WI38 (cell line): ENCODE results near the gene EHD4.

ENCODE experiments used
- H3K4me3 ChIP-seq: 2 replicates; pipeline ENCODE4 v1.5.1; 2011; ENCODE audit warnings: low read depth, mild to moderate bottlenecking, control low read depth, low read length
- TF ChIP-seq, protein P1 (sequence below): IDR thresholded peaks from 2 replicates; pipeline ENCODE4 v1.5.1; 2012; ENCODE audit warnings: low read depth, mild to moderate bottlenecking, control low read depth, low read length

The EHD4 gene

DNA sequence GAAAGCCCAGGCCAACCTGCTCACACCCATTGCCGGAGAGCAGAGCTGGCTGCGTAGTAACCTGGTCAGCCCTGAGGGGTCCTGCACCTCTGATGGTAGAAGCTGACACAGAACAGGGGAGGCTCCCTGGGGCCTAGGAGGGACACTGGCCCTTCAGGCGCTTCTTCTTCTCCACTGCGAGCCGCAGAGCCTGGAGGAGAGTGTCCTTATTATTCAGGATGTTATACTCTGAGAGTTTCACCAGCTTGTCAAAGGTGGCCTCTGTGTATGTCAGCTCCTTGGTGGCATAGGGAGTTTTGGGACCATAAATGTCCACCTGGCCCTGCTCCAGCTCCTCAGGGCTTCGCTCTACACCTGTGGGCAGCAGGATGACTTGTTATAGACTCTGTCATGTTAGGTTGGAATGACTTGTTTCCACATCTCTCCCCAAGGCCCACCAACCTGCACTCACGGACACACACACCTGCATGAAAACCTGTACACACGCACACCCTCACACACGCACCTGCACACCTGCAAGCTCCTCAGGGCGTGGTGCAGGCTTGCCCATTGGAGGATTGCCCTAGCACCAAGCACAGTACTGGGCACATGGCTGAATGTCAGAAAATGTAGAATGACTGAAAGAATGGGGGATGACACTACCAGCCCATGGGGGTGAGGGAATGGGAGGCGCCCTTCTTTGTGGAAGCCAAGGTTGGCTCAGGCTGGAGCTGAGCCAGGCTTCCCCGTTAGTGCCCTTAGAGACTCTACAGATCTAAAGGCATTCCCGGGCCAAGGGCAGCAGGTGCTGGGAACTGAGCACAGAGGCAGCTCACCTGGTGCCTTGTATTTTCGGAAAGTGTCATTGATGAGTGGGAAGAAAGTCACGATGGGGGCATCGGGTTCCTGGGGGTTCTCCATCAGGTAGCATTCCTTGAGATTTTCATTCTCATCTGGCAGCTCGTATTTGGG lies 11.5 kb upstream of the EHD4 start:
- TF ChIP-seq, protein P1, sequence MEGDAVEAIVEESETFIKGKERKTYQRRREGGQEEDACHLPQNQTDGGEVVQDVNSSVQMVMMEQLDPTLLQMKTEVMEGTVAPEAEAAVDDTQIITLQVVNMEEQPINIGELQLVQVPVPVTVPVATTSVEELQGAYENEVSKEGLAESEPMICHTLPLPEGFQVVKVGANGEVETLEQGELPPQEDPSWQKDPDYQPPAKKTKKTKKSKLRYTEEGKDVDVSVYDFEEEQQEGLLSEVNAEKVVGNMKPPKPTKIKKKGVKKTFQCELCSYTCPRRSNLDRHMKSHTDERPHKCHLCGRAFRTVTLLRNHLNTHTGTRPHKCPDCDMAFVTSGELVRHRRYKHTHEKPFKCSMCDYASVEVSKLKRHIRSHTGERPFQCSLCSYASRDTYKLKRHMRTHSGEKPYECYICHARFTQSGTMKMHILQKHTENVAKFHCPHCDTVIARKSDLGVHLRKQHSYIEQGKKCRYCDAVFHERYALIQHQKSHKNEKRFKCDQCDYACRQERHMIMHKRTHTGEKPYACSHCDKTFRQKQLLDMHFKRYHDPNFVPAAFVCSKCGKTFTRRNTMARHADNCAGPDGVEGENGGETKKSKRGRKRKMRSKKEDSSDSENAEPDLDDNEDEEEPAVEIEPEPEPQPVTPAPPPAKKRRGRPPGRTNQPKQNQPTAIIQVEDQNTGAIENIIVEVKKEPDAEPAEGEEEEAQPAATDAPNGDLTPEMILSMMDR: no peak
- no peak overlapping the region for H3K4me3 ChIP-seq

DNA sequence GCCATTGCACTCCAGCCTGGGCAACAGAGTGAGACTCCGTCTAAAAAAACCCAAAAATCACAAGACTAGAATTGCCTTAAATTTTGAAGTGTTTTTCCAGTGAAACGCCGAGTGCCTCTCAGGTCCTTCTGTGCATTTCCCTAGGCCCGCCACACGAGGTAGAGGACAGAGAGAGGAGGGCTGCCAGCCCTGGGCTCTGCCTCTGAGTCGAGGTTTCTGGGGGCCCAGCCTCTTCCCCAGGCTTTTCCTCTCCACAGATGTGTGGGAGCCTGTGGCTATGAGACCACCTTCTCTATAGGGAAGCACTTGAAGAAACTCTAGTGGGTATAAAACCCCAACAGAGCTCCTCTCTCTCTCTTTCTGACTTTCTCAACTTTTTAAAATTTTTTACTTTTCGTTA lies 10.9 kb upstream of the EHD4 start:
- TF ChIP-seq, protein P1: no peak
- H3K4me3 ChIP-seq: no peak overlapping the region

DNA sequence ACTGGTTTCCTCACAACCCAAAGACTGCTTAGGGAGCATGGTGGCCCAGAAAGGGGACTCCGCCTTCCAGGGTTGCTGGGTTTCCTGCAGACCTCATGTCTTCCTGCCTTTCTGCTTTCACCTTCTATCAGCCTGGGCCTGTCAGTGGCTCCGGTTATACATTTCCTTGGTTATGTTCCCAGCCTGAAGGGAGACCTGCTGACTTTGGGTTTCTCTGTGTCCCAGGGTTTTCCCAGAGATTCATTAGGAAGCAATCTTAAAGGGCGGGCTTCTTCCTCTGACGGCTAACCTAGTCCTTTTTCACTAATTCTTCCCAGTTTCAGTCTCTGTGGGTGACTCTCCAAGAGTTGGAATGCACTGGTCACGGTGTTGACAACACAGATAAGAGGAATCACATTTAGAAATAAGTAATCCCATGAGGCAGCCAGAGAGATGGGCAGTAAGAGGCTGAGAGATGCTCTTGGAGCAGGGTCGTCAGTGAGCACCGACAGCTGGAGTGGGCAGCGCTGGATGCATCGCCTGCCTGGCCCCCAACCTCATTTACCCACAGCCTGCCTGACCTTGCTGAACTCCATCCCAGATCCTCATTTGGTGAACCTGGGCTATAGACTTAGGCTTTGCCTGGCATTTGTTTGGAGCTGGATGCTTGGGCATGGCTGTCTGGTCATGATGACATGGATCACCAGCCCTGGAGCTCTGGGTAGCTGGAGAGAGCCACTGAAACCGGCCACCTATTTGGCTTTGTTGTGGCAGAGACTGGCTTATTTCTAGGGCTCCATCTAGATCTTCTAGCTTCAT lies 10.0 kb upstream of the EHD4 start:
- H3K4me3 ChIP-seq: no peak overlapping the region
- TF ChIP-seq, protein P1: no peak

DNA sequence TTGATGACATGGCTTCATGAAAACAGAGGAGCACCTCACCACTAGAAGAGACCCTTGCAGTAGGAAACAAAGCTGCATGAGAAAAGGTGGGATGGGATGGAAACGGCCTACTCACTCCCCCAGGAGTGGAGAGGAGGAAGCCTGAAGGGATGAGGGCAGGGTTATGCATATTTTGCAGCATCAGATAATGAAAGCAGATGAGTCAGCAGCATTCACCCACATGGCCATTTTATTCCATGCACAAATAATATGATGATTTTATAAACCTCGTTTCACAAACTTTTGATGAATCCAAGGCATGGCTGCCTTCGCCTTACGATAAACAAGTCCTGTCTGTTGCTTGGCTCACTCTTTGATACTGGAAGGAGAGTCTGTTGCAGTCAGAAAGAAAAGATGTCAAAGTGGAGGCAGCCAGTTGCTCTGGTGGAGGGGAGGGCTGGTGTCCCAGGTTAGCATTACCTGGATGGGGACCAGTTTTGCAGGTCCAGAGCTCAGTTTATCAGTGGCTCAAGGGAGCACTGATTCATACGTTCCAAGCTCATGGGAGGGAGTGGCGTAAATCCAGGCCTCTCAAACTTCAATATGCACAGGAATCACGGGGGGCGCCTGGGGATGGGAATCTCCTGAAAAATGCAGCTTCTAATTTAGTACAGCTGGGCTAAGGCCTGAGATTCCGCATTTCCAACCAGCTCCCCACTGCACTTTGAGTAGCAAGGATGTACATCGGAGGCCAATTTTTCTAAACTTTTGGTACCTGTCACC lies 9.2 kb upstream of the EHD4 start:
- TF ChIP-seq, protein P1: no peak
- no peak overlapping the region for H3K4me3 ChIP-seq

DNA sequence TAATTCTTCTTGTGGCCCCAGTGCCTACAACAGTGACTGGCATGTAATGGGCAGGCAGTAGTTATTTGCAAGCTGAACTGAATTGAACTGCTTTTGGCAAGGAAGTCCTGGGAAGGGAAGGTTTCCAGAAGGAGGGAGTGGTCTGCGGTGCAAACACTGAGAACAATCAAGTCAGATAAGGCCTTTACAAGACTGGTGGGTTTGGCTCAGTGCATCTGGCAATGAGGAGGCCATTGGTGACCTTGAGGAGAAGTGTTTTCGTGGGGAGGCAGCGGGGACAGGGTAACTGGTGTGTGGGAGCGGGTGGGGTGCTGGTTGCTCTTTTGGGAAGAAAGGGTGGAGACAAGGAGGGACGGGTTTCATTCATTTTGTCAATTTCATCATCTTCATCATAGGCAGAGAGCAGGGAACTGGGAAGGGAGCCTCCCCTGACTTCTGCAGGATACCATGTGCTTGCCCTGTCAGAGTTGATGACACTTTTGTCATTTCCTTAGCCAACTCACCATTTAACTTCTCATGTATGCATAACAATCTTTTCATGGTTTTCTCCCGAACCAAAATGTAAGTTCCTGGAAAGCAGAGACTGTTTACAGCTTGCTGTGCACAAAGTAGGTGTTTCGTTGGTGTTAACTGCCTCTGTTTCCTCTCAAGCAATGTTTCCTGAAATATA lies 8.4 kb upstream of the EHD4 start:
- TF ChIP-seq, protein P1: no peak
- H3K4me3 ChIP-seq: no peak overlapping the region

DNA sequence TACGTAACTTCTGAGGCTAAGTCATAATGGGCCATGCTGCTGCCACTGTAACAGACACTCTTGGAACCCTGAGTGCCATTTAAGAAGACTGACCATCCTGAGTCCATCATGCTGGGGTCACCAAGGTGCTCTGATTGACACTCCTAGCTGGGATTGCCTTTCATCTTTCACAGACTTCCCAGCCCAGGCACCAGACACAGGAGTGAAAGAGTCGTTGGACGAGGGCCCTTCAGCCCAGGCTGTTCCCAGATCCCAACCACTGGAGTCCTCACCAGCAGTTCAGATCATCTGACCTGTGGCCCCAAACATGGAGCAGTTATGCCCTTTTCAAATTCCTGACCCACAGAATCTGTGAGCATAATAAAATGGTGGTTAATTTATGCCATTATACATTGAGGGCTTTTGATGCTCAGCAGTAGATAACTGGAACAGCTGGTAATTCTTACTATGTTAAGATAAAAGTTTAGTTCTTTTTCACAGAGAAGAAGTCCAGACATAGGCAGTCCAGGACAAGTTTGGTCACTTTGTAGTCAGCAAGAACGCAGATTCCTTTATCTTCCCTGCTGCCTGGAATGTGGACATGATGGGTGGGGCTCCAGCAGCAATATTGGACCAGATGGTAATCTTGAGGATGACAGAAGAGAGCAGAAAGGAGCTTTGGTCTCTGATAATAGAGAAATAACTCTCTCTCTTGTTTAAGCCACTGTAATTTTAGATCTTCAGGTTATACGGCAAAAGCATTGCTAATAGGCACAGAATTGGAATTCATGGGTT lies 7.3 kb upstream of the EHD4 start:
- TF ChIP-seq, protein P1: no peak

More for the DNA sequence above, 7.3 kb upstream of the EHD4 start:
- no peak overlapping the region for H3K4me3 ChIP-seq
